ENCODE results near the gene MICAL3.

DNA sequence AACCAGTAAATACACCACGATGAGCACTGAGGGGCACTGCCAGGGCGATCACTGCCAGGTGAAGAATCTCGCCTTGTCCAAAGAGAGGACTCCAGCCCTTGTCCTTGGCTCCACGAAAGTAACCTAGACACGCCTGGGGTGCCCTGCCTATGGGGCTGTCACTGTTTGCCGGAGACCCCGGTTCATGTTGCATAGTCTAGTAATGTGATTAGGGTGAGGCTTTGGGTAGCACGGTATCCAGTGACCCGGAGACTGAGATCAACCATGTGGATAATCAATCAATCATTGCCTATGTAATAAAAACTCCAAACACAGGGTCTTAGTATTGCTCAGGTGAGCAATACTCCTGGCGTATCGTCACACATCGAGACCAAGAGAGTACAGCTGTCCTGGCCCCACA is 190.9 kb downstream of the MICAL3 start:
- TF ChIP-seq, protein P1, sequence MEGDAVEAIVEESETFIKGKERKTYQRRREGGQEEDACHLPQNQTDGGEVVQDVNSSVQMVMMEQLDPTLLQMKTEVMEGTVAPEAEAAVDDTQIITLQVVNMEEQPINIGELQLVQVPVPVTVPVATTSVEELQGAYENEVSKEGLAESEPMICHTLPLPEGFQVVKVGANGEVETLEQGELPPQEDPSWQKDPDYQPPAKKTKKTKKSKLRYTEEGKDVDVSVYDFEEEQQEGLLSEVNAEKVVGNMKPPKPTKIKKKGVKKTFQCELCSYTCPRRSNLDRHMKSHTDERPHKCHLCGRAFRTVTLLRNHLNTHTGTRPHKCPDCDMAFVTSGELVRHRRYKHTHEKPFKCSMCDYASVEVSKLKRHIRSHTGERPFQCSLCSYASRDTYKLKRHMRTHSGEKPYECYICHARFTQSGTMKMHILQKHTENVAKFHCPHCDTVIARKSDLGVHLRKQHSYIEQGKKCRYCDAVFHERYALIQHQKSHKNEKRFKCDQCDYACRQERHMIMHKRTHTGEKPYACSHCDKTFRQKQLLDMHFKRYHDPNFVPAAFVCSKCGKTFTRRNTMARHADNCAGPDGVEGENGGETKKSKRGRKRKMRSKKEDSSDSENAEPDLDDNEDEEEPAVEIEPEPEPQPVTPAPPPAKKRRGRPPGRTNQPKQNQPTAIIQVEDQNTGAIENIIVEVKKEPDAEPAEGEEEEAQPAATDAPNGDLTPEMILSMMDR (IDR thresholded peaks at IDR 0.05) = no peak
- no peak for TF ChIP-seq POLR2A (IDR thresholded peaks at IDR 0.05)
